Measurements from ENCODE around the gene LSM6. TPM values are rescaled to one million over a fixed set of nuclear protein-coding genes. Genes with fewer than 3 reads are reported as not detected.

LSM6 gene
- 35.8 TPM in 2 replicates for total RNA-seq

DNA sequence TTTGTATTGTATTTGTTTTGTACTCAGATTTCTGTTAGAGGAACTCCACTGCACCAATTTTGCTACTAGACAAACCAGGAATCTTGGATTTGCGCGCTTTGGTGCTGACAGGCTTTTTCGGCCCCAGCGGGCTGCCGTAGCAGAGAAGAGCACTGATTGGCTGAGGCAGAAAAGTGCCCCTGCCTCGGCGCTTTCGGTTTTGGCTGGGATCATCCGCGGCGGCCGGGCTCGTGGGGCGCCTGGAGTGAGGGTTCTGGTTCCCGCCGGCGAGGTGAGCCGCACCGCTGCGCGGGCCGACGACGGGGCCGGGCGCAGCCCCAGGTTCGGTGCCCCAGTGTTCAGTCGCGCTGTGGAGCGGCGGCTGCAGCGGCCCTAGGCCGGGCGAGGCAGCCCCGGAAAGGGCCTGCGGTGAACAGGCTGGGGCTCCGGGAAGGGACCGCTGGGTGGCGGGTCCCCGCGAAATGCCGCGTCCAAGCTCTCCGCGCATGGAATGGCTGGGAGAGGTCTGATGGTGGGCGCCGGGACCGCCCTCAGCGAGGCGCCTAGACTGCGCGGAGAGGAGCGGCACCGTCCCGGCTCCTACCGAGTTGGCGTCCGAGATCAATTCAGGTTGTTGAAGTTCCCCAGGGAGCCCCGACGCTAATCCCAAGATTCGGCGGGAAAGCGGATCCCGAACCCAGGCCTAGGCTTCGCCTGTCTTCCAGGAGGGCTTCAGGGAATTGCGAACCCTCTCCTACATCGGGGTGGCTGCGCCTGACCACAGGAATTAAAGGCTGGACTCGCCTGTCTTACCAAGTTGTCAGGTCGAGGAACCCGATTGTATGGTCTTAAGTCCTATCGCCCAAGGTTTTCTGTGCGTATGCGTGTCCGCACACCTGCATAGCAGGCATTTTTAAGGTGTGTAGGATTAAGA is at the start of gene LSM6:
TSS of gene LSM6 (plus strand) at position 178 of the 913 bp plus-strand sequence. CDS start 7,204 bp downstream, outside the sequence.

GRCh38 chr4:146214238-146214637 is 38.7 kb downstream of the LSM6 start, which contains the start of gene REELD1:
REELD1 (plus strand) TSS chr4:146214538; CDS start chr4:146216953, 2,415 bp downstream.

Other genes starting within 250 kb of the LSM6 start
- gene ZNF827, start 236.9 kb upstream of the LSM6 start, total RNA-seq: 3.4 and 6.4 TPM in 2 replicates
- not detected in 2 replicates for gene REELD1, start 38.8 kb downstream of the LSM6 start, total RNA-seq

All from endothelial cell of coronary artery (primary cell).